H7 (cell line): ENCODE results near the gene KNDC1. TPM values are rescaled to one million over a fixed set of nuclear protein-coding genes. Genes with fewer than 3 reads are reported as not detected.
A peak's percentile ranks its signal among the peaks of the same experiment; 100 is the strongest.

Experiments
- DNase-seq: peaks from one replicate; pipeline ENCODE4 v3.0.0; 2012
- H3K27me3 ChIP-seq: 2 replicates; pipeline ENCODE4 v1.6.0; 2011; ENCODE audit warnings: mild to moderate bottlenecking, low read length; ENCODE audit not compliant: control insufficient read depth, insufficient read depth
- H3K36me3 ChIP-seq: replicated peaks from 2 replicates; pipeline ENCODE4 v1.5.1; 2011; ENCODE audit warnings: low read length; ENCODE audit not compliant: control insufficient read depth, insufficient read depth
- H3K4me3 ChIP-seq: 2 replicates; pipeline ENCODE4 v1.5.1; 2011; ENCODE audit warnings: low read depth, mild to moderate bottlenecking, control low read depth, low read length, moderate library complexity; ENCODE audit not compliant: insufficient read depth
- total RNA-seq: library from RNA; depleted of rRNA; stranded (reverse); fragments of >200 nt; shearing (Covaris generic); gene quantifications from 2 replicates; pipeline ENCODE4 v1.2.3, GENCODE V29; 2014; rRNA removed

KNDC1 gene
- total RNA-seq, 1 experiment from 2014 or later = 13.7 TPM

GRCh38 chr10:133272964-133273420 lies 113.0 kb downstream of the KNDC1 start:
- DNase-seq = no peak
- no peaks in the 10 kb centered on the region for H3K36me3 ChIP-seq
- H3K4me3 ChIP-seq = no peak overlapping the region
- peaks cover 8% of the 10 kb centered on the region for H3K27me3 ChIP-seq

- DNase-seq = no peak
- H3K36me3 ChIP-seq = no peaks in the 10 kb centered on the region
- no peak overlapping the region for H3K4me3 ChIP-seq
- H3K27me3 ChIP-seq = peaks cover 8% of the 10 kb centered on the region
Observed at GRCh38 chr10:133273534-133274143, 113.6 kb downstream of the KNDC1 start.

GRCh38 chr10:133274751-133275683 lies 115.0 kb downstream of the KNDC1 start:
- Histone ChIP-seq H3K27me3 (peaks cover 8% of the 10 kb centered on the region), H3K36me3 (peaks cover 3% of the 10 kb centered on the region), H3K4me3 (no peak overlapping the region)
- DNase-seq = no peak

GRCh38 chr10:133275684-133276092 lies 115.7 kb downstream of the KNDC1 start:
- H3K36me3 ChIP-seq = peaks cover 3% of the 10 kb centered on the region
- peaks cover 8% of the 10 kb centered on the region for H3K27me3 ChIP-seq
- DNase-seq = peak; percentile 82
- H3K4me3 ChIP-seq = no peak overlapping the region

Other genes starting within 250 kb of the KNDC1 start
- gene CFAP46, start 217.6 kb upstream of the KNDC1 start, total RNA-seq = 0.59 and 0.70 TPM in 2 replicates
- gene ADGRA1, start 72.3 kb upstream of the KNDC1 start, total RNA-seq = 0.37 and 0.62 TPM in 2 replicates
- 8.8 and 13.4 TPM in 2 replicates for gene UTF1, start 70.0 kb downstream of the KNDC1 start, total RNA-seq
- 25.0 and 29.2 TPM in 2 replicates for gene VENTX, start 77.6 kb downstream of the KNDC1 start, total RNA-seq
- 1.3 and 1.9 TPM in 2 replicates for gene ADAM8, start 116.6 kb downstream of the KNDC1 start, total RNA-seq
- 46.4 and 47.1 TPM in 2 replicates for gene TUBGCP2, start 148.7 kb downstream of the KNDC1 start, total RNA-seq
- 46.9 and 48.7 TPM in 2 replicates for gene ZNF511, start 148.7 kb downstream of the KNDC1 start, total RNA-seq
- gene CALY, start 176.7 kb downstream of the KNDC1 start, total RNA-seq = 2.2 TPM in 1 of 2 replicates, not detected in the other
- gene PRAP1, start 187.2 kb downstream of the KNDC1 start, total RNA-seq = not detected in 2 replicates
- gene FUOM, start 197.8 kb downstream of the KNDC1 start, total RNA-seq = 27.2 and 50.5 TPM in 2 replicates
- gene ECHS1, start 213.1 kb downstream of the KNDC1 start, total RNA-seq = 88.2 and 108 TPM in 2 replicates
- gene PAOX, start 219.0 kb downstream of the KNDC1 start, total RNA-seq = 1.3 and 4.1 TPM in 2 replicates
- gene MTG1, start 233.9 kb downstream of the KNDC1 start, total RNA-seq = 31.5 and 52.6 TPM in 2 replicates